DND-41 (cell line): Measurements from ENCODE around the gene COQ3.

Experiments
- ATAC-seq: fragments of 200-7000 bp; cut with Tn5 transposase; 3 replicates; pipeline ENCODE4 v1.9.1; 2021; ENCODE audit warnings: low read depth; ENCODE audit not compliant: insufficient read depth
- DNase-seq: peaks from one replicate; pipeline ENCODE4 v3.0.0-alpha.2; 2020
- H2AFZ ChIP-seq: 2 replicates; pipeline ENCODE4 v1.6.0; 2012; ENCODE audit warnings: low read depth, low read length
- H3K27ac ChIP-seq: 2 replicates; pipeline ENCODE4 v1.5.1; 2012; ENCODE audit warnings: low read length, inconsistent platforms
- H3K27me3 ChIP-seq: fragments of 200-600 bp; sonication (generic); 2 replicates; pipeline ENCODE4 v1.6.0; 2012; ENCODE audit warnings: low read length, mild to moderate bottlenecking, inconsistent platforms; ENCODE audit not compliant: insufficient read depth, poor library complexity
- H3K36me3 ChIP-seq: 2 replicates; pipeline ENCODE4 v1.5.1; 2012; ENCODE audit warnings: low read length, inconsistent platforms; ENCODE audit not compliant: insufficient read depth
- H3K4me1 ChIP-seq: 2 replicates; pipeline ENCODE4 v1.5.1; 2012; ENCODE audit warnings: mild to moderate bottlenecking, low read length; ENCODE audit not compliant: insufficient read depth
- H3K4me2 ChIP-seq: 2 replicates; pipeline ENCODE4 v1.6.0; 2012; ENCODE audit warnings: mild to moderate bottlenecking, moderate library complexity, low read length, inconsistent platforms; ENCODE audit not compliant: insufficient read depth
- H3K4me3 ChIP-seq, 2 experiments: fragments of 200-600 bp in 1 of 2; shearing (Covaris generic) in 1 of 2; 2 replicates each; pipeline ENCODE4 v1.5.1; 2012 to 2016; ENCODE audit warnings: inconsistent platforms in 2 of 2, low read length in 2 of 2, mild to moderate bottlenecking in 2 of 2, low read depth in 1 of 2, moderate library complexity in 1 of 2
- H3K79me2 ChIP-seq: 2 replicates; pipeline ENCODE4 v1.6.0; 2012; ENCODE audit warnings: low read length, inconsistent platforms; ENCODE audit not compliant: insufficient read depth
- H3K9ac ChIP-seq: 2 replicates; pipeline ENCODE4 v1.6.0; 2012; ENCODE audit warnings: low read depth, mild to moderate bottlenecking, inconsistent platforms, low read length, moderate library complexity
- H3K9me3 ChIP-seq: 2 replicates; pipeline ENCODE4 v1.5.1; 2012; ENCODE audit warnings: low read length, moderate library complexity, mild to moderate bottlenecking, inconsistent platforms; ENCODE audit not compliant: insufficient read depth, severe bottlenecking
- H4K20me1 ChIP-seq: 2 replicates; pipeline ENCODE4 v1.6.0; 2012; ENCODE audit warnings: low read length; ENCODE audit not compliant: insufficient read depth
- CTCF ChIP-seq: IDR thresholded peaks from 2 replicates; pipeline ENCODE4 v1.5.1; 2012; ENCODE audit warnings: borderline replicate concordance, low read length, moderate library complexity, mild to moderate bottlenecking; ENCODE audit not compliant: poor library complexity, severe bottlenecking; ENCODE audit errors: extremely low read depth
- EZH2 ChIP-seq: IDR thresholded peaks from 3 replicates; pipeline ENCODE4 v1.6.1; 2012; ENCODE audit warnings: borderline replicate concordance, low read depth, mild to moderate bottlenecking, moderate library complexity, low read length, inconsistent platforms; ENCODE audit not compliant: severe bottlenecking

The COQ3 gene

DNA sequence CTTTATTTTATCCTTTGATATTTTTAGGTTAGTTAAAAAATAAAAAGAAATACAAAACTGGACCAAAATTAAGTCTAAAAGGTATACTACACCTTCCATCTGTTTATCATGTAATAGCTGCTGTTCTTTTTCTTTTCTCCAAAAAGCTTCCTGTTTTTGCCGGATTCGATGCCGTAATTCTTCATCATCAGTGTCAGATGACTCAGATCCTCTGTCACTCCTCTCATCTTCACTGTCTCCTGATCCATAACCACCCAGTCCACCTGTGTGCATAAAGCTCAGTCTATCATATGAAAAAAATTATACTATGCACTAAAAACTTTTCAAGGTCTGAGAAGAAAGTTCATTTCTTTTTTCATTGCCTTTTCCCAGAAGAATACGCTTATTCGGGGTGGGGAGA is 8.5 kb upstream of the COQ3 start:
- Histone ChIP-seq H3K36me3 (peaks cover 98% of the 10 kb centered on the region), H3K27me3 (no peaks in the 10 kb centered on the region), H3K4me3 (no peak overlapping the region), H3K9me3 (no peaks in the 10 kb centered on the region), H3K4me2 (no peak overlapping the region), H3K9ac (no peak overlapping the region), H4K20me1 (no peaks in the 10 kb centered on the region), H3K4me1 (no peaks in the 10 kb centered on the region), H2AFZ (no peak overlapping the region), H3K79me2 (0 out of 2 replicates have a peak, but pooled peaks cover 2% of the 10 kb centered on the region), H3K27ac (no peak overlapping the region)
- no peak for DNase-seq
- no peak for TF ChIP-seq CTCF
- TF ChIP-seq EZH2 = no peak
- no peak for ATAC-seq

GRCh38 chr6:99397287-99397686 is 3.3 kb upstream of the COQ3 start:
- Histone ChIP-seq H3K9me3 (no peaks in the 10 kb centered on the region), H2AFZ (no peak overlapping the region), H3K36me3 (peaks cover 51% of the 10 kb centered on the region), H3K4me2 (no peak overlapping the region), H3K27me3 (no peaks in the 10 kb centered on the region), H3K27ac (no peak overlapping the region), H3K4me1 (peaks cover 18% of the 10 kb centered on the region), H3K9ac (no peak overlapping the region), H4K20me1 (no peaks in the 10 kb centered on the region), H3K4me3 (no peak overlapping the region), H3K79me2 (peaks cover 8% of the 10 kb centered on the region)
- DNase-seq (no peak), ATAC-seq (no peak)
- TF ChIP-seq CTCF = no peak
- no peak for TF ChIP-seq EZH2

GRCh38 chr6:99393366-99393697 is 663 bp downstream of the COQ3 start:
- H3K9me3 ChIP-seq = no peaks in the 10 kb centered on the region
- TF ChIP-seq EZH2 (no peak), CTCF (no peak)
- H3K36me3 ChIP-seq = peaks cover 13% of the 10 kb centered on the region; the same call in 1 of the 2 replicates
- peak overlapping the region; percentile 92 for H2AFZ ChIP-seq
- H3K27me3 ChIP-seq = no peaks in the 10 kb centered on the region
- ATAC-seq (peak; percentile 36), DNase-seq (no peak)
- peak overlapping the region; percentile 88 for H3K27ac ChIP-seq
- H3K9ac ChIP-seq = peak overlapping the region; percentile 76
- H3K4me2 ChIP-seq = peak overlapping the region; percentile 76
- H4K20me1 ChIP-seq = no peaks in the 10 kb centered on the region
- H3K4me3 ChIP-seq = peak overlapping the region; percentile 59 to 87
- H3K79me2 ChIP-seq = peaks cover 17% of the 10 kb centered on the region
- peaks cover 21% of the 10 kb centered on the region for H3K4me1 ChIP-seq

DNA sequence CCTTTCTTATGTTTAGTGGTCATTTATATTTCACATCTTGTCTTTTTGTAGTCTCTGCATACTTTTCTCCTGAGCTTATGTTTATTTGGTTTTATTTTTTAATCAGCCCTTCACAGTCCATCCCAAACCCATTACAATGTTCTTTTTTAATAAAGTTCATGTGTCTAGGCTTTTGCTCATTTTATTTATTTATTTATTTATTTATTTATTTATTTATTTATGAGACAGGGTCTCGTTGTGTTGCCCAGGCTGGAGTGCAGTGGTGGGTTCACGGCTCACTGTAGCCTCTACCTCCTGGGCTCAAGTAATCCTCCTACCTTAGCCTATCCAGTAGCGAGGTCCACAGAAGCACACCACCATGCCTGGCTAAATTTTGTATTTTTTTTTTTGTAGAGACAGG is 3.1 kb downstream of the COQ3 start:
- DNase-seq (no peak), ATAC-seq (no peak)
- no peaks in the 10 kb centered on the region for H3K9me3 ChIP-seq
- H2AFZ ChIP-seq = no peak overlapping the region
- H3K27ac ChIP-seq = no peak overlapping the region
- H4K20me1 ChIP-seq = no peaks in the 10 kb centered on the region
- no peak overlapping the region for H3K9ac ChIP-seq
- no peaks in the 10 kb centered on the region for H3K27me3 ChIP-seq
- TF ChIP-seq EZH2 (no peak), CTCF (no peak)
- H3K79me2 ChIP-seq = peaks cover 24% of the 10 kb centered on the region
- no peak overlapping the region for H3K4me2 ChIP-seq
- no peak overlapping the region for H3K4me3 ChIP-seq
- peaks cover 21% of the 10 kb centered on the region for H3K4me1 ChIP-seq
- H3K36me3 ChIP-seq = no peaks in the 10 kb centered on the region
